GM18499 (cell line): ENCODE measurements around the gene ANXA11.
"Not testable (repeated sequence)": the region's sequence is repeated elsewhere in the genome, so short reads cannot be mapped to it uniquely, and the experiment has no call there.

Experiments
- ATAC-seq: cut with Tn5 transposase; IDR thresholded peaks from one replicate; pipeline ENCODE4 v1.9.1; 2021; ENCODE audit warnings: moderate number of reproducible peaks; ENCODE audit not compliant: insufficient read depth, unreplicated experiment

ANXA11 gene

DNA sequence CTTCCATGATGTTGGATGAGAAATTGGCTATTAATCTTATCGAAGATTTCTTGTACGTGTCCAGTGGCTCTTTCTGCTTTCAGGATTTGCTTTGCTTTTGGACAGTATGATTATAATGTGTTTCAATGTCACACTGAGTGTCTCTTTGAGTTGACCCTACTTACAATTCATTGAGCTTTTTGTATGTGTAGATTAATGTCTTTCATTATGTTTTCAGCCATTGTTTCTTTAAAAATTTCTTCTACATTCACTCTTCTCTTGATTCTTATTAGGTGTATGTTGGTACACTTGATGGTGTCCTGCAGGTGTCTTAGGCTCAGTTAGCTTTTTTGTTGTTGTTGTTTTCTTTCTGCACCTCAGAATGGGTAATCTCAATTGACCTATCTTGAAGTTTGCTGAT is 56.2 kb downstream of the ANXA11 start:
- no peak for ATAC-seq

DNA sequence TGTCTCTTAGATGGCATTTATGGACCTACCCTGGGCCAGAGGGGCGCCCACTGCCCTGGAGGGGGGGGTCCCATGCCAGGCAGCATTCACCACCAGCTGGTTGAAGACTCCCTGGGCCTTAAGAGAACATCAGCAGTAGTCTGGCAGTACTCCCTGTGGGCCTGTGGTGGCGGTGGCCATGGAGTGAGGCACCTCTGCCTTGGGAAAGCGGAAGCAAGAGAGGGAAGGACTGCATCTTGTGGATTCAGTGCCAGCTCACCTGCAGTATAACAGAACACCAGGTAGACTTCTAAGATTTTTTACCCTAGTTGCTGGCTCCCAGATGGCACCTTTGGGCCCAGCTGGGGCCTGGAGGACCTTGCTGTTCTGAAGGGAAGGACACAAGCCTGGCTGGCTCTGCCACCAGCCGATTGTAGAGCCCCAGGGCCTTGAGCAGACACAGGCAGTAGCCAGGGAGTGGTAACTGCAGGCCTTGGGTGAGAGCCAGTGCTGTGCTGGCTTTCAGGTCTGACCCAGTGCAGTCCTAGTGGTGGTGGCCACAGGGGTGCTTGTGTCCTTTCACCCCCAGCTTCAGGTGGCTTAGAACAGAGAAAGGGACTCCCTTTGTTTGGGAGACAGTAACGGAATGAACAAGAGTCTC is 57.1 kb downstream of the ANXA11 start:
- ATAC-seq, result no peak

DNA sequence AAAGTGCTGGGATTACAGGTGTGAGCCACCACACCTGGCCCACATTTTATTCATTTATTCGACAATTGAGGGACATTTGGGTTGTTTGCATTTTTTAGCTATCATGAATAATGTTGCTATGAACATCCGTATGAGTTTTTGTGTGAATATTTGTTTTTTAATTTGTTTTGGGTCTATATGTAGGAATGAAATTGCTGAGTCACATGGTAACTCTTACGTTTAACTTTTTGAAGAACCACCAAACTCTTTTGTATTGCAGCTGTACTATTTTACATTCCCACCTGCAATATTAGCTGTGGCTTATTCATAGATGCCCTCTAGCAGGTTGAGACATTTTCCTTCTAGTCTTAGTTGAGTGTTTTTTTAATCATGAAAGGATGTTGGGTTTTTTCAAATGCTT is 58.4 kb downstream of the ANXA11 start:
- no peak for ATAC-seq

DNA sequence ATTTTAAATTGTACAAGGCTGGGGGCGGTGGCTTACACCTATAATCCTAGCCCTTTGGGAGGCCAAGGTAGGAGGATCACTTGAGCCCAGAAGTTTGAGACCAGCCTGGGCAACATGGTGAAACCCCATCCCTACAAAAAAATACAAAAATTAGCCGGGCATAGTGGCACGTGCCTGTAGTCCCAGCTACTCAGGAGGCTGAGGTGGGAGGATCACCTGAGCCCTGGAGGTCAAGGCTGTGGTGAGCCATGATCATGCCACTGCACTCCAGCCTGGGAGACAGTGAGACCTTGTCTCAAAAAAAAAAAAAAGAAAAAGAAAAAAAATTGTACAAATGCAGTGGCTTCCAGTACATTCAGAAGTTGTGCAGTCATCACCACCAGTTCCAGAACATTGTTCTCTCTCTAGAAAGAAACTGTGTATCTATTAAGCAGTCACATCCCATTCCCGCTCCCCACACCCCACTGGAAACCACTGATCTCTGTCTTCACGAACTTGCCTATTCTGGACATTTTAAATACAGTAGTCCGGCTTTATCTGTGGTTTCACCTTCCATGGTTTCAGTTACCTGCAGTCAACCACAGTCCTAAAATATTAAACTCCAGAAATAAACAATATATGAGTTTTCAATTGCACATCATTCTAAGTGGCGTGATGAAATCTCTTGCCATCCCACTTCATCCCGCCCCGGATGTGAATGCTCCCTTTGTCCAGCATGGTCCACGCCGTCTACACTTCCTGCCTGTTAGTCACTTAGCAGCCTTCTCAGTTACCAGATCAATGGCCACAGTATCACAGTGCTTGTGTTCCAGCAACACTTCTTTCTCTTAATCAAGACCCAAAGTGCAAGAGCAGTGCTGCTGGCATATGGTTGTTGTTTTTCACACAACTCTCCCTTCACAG is 59.7 kb downstream of the ANXA11 start:
- not testable (repeated sequence) for ATAC-seq

DNA sequence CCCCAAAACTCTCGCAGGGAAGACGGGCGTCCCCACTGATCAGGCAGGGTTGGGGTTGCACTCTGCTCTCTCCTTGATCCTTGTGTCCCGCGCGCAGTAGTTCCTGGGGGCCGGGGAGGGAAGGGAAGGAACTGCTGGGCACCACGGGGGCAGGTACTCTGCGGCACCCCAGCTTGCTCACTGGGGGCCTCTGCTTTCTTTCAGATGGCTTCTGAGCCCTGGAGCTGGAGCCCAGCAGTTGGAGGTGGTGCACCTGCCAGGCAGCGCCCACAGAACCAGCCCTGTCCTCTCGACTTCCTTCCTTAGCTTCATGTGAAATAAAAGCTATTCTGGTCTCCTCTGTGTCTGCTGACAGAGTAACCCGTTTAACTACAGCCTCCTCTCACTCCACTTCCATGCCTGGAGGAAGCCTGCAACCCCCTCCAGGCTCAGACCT is 60.6 kb downstream of the ANXA11 start:
- ATAC-seq, result no peak

DNA sequence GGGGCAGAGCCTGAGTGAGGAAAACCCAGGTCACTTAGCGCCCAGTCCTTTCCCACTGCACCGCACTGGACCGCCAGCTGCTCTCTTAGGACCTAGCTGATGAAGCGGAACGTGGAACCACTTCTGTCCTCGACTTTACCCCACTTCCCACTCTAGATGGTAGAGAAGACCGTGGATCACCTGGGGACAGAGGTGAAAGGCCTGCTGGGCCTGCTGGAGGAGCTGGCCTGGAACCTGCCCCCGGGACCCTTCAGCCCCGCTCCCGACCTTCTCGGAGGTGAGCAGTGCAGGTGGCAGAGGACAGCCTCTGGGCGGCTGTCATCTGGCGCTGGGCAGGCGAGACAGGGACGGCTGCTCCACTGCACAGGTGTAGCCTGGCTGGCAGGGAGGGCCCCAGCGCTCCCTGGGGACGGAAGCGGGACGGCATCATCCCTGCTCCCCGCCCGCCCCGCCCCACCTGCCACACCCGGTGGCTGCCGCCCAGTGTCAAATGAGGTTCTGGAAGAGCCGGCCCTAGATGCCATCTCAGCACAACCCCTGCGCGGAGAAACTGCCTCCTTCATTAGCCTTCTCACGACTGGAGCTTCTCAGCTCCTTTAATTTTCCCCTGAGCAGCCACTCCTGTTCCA is 61.2 kb downstream of the ANXA11 start:
- ATAC-seq, result no peak

DNA sequence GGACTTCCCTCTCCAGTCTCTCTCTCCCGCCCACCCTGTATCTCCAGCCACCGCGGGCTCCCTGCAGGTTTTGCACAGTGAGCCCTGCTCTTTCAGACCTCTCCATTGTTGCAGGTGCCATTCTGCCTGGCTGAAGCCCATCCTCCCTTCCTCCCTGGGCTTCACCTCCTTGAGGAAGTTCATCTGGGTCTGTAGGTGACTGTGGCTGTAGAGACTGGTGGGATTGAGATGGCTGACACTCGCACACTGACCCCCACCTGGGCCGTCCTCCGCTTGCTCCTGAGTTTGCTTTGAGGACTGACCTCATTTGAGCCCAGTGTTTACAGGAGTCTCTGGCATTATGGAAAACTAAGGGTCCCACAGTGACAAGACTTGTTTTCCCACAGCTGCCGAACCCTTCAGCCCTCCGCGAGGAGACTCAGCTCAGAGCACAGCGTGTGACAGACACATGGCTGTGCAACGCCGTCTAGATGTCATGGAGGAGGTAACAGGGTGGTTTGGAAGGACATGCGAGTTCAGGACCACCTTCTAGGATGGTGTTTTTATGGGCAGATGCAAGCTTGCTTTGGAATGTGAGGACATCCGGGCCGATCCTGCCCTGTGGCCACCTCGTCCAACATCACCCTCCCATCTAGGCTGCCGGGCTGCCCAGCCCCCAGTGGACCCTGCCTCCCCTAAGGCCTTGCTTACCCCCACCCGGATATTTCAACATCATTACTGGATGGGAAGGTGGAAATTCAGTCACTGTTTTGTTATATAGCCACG is 63.5 kb downstream of the ANXA11 start:
- no peak for ATAC-seq

DNA sequence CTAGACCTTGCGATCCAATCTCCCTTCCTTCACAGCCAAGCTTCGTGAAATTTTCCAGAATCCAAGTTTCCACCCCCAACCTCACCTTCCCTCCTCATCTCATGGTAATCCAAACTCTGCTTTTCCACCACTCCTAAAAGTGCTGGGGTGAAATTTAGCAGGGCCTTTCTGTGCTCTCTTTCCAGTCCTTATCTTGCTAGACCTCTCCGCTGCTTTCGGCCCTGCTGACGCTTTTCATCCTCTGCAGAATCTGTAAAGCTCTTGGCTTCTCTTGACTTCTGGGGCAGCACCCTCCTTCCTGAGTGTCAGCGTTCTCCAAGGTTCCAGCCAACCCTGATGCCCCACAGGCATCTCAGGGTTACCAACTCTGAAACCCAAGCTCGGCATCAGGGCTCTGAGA is 65.1 kb downstream of the ANXA11 start:
- ATAC-seq, result no peak

DNA sequence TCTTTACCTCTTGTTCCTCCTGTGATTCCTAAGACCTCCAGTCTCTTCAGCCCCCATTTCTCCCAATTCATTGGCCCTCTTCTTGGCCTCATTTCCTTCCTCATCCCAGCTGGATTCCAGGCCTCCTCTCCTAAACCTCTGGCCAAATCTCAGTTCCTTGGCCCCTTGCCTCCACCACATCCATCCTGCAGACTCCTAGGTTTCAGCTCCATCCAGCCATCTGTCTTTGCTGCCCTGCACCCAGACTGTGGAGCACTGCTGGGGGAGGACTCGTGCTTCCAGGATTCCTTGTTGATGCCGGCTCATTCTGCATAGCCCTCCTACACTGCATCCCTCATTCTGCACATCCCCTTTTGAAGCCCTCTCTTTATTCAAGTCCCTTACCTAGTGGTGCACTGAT is 66.1 kb downstream of the ANXA11 start:
- ATAC-seq, result no peak

DNA sequence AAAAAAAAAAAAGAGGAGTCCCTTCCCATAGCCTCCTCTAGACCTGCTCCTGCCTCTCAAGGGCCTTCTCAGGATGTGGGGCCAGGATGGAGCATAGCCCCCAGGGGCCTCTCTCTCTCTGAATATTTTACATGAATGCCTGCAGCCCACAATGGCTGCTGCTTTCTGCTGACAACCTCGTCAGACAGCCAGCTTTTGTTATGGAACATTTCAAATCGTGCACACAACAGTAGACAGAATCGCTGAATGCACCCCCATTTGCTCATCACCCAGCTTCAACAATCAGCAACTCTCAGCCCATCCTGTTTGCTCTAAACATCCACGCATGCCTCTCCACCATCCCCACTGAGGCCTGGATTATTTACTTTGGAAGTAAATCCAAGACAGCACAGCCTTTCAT is 67.4 kb downstream of the ANXA11 start:
- no peak for ATAC-seq

DNA sequence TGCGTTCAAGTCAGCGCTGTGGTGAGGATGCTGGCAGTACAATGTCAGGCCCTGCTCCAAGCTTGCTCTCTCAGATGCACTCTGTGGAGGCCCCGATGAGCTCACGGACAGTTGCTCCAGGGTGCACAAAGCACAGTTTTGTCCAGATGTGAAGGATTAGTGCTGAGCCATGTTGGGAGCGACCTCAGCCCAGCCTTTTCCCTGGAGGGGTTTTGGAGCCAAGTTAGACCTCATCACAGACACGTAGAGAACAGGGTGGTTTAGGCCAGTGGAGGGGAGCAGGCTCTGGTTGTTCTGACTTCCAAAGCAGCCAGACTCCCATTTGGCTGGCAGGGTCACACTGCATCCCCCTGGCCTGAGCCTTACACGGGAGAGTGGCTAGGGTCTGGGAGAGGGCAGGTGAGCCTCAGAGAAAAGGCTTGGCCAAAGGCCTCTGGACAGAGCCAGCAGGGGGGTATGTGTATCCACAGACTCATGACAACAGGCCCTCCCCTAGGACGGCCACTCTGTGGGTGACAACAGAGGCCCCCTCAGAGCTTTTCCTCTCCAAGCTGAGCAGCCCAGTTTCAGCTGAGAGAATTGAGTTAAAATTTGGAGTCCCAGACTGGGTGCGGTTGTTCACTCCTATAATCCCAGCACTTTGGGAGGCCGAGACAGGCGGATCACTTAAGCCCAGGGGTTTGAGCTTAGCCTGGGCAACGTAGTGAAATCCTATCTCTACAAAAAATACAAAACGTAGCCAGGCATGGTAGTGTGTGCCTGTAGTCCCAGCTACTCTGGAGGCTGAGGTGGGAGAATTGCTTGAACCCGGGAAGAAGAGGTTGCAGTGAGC is 68.1 kb downstream of the ANXA11 start:
- no peak for ATAC-seq

DNA sequence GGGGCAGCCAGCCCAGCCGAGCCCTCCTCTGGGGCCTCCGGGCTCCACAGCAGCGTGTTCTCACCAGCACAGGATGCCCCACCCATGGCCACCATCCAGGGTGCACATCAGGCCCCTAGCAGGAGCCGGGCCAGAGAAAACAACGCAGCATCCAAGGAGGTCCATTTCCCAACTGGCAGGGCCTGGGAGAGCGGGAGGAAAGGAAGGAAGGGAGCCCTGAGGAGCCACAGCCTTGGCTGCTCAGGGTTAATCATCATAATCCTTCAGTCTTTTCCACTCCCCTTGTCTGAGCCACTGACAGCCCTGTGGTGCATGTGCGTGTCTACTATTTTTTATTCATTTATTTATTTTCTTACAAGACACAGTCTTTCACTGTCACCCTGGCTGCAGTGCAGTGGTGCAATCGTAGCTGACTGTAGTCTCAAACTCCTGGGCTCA is 69.2 kb downstream of the ANXA11 start:
- ATAC-seq, result no peak

DNA sequence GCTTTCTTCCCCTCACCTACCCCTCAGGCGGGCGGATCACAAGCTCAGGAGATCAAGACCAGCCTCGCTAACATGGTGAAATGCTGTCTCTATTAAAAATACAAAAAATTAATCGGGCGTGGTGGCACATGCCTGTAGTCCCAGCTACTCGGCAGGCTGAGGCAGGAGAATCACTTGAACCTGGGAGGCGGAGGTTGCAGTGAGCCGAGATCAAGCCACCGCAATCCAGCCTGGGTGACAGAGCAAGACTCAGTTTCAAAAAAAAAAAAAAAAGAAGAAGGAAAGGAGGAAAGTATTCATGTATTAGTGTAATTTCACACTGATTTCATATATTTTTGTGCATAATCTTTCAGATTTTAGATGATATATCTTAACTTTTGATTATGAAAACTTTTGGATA is 71.7 kb downstream of the ANXA11 start:
- not testable (repeated sequence) for ATAC-seq

DNA sequence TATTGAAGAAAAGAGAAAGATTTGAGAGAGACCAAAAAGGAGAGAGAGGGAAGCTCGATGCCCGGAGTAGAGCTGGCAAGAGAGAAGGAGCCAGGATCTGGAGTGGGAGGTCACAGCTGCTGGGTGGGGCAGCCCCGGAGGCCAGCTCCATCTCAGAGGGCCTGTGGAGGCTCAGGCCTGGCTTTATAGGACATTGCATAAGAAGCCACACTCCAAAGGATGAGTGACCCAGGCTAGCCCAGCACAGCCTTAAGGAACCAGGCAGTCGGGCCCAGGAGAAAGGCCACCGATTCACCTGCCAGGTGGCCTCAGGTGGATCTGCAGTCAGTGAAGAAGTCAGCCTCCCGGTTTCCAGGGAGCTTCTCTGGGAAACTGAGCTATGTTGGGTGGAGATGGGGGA is 72.1 kb downstream of the ANXA11 start:
- ATAC-seq, result no peak

DNA sequence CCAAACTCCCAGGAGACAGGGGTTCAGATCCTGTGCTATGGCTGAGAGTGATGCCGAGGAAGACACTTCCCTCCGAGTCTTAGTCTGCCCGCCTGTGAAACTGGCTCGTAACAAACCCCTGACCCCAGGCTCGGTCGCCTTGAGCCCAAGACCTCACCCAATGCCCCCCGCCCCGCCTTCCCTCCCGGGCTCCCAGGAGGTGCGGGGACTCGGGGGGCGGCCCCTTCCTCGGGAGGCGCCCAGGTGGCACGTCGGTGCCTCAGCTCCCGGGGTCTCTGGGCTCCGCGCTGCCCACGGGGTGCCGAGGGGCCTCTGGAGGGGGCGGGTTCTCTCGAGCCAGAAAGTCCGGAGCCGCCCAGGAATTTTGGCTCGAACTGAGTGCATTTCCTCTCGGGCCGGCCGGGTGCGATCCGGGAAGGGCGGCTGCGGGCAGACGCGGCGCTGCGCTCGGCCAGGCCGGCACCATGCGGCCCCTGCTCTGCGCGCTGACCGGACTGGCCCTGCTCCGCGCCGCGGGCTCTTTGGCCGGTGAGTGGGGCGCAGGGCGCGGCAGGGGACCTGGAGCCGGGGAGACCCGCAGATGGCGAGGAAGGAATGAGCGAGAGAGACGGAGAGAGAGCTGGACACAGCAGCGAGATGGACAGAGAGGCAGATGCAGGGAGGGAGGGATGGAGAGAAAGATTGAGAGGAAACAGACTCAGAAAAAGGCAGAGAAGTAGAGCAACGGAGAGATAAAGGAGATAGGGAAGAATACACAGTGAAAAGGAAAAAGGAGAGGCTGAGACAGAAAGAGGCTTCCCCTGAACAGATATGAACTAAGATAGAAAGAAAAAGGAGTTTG is 72.8 kb downstream of the ANXA11 start, which contains the start of gene PLAC9:
Gene PLAC9, plus strand, starts transcription at position 432 of the 841 bp plus-strand sequence. Its CDS starts 33 bp downstream, at position 465.
- ATAC-seq, result no peak

DNA sequence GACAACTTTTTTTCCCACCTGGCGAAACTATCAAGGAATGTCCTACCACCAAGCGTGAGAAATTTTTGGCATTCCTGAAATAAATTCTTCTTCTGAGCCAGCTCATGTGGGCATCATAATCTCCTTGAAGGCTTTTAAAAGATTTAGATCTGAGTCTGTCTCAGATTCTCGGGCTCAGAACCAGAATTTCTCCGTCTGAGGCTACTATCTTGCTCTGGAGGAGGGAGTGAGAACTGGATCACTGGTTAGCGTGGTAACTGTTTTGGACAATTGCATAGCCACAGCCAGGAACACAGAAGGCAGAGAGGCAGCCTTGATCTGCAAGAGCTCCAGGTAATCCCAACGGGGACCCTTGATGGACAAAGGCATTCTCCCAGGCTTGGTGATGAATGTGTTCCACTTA is 73.8 kb downstream of the ANXA11 start:
- no peak for ATAC-seq

DNA sequence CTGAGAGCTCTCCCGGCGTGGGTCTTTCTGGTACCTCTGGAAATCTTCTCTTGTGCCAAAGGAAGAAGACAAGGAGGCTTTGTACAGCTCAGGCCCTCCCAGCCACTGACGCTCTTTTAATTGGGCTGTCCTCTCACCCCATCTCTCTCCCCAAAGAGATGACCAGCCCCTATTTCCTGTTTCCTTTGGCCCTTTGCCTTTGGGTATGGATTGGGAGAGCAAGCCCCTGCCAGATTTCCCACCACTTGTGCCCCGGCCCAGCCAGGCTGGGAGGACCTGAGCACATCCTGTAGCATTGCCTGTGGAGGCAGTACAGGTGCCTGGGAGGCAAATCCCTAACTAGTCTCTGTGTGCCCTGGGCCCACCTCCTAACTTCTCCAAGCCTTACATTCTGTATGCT is 78.5 kb downstream of the ANXA11 start:
- no peak for ATAC-seq

DNA sequence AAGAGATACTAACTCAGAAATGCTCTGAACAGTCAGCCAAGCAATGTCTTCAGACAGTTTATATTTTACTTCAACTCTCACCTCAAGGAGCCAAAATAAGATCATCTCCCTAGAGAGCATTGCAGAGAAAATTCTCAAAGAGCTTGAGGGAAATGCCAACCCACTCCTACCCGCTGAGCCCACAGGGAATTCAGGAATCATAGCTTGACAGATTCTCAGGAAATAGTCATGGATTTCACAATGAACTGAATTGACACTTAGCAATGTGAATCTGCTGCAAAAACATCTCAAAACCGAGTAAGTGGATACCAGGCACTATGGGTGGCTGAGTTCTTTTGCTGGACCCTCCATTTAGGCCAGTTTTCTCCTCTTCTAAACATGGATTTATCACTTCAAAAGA is 82.6 kb downstream of the ANXA11 start:
- ATAC-seq, result no peak
